HEK293 (cell line): Measurements from ENCODE around the gene PRKAG2.

Experiments
- CTCF ChIA-PET: fragments of 350-600 bp; formaldehyde crosslinking; extraction: SDS; loops from one replicate; lab custom pipeline; 2021; ENCODE audit warnings: antibody characterized with exemption; lab: Yijun Ruan, JAX
- POLR2A ChIA-PET: fragments of 300-600 bp; formaldehyde crosslinking; extraction: SDS; loops from one replicate; lab custom pipeline; 2020; ENCODE audit warnings: antibody characterized with exemption, inconsistent platforms; lab: Yijun Ruan, JAX
- H3K27ac ChIP-seq: fragments of 200-500 bp; sonication (Bioruptor generic); 2 replicates; pipeline ENCODE4 v1.5.1; 2014; ENCODE audit warnings: low read depth, low read length, control low read depth, inconsistent platforms; ENCODE audit errors: extremely low read depth
- H3K36me3 ChIP-seq, 2 experiments: fragments of 200-500 bp in 1 of 2; sonication (Bioruptor generic) in 1 of 2; 1 replicate in 1 of 2; 2 replicates in 1 of 2; pipeline ENCODE4 v1.5.1; 2014 to 2017; ENCODE audit warnings: inconsistent platforms in 2 of 2, low read length in 2 of 2; ENCODE audit not compliant: control insufficient read depth in 2 of 2, insufficient read depth in 1 of 2
- H3K4me1 ChIP-seq: fragments of 200-500 bp; sonication (Bioruptor generic); 2 replicates; pipeline ENCODE4 v1.5.1; 2014; ENCODE audit warnings: mild to moderate bottlenecking, low read length, inconsistent platforms; ENCODE audit not compliant: control insufficient read depth, insufficient read depth
- H3K4me3 ChIP-seq: 2 replicates; pipeline ENCODE4 v1.5.1; 2011; ENCODE audit warnings: low read depth, mild to moderate bottlenecking, control low read depth, low read length, moderate library complexity
- H3K9me3 ChIP-seq: fragments of 200-500 bp; sonication (Bioruptor generic); 2 replicates; pipeline ENCODE4 v1.5.1; 2014; ENCODE audit warnings: low read depth, low read length, inconsistent platforms; ENCODE audit not compliant: control insufficient read depth, insufficient read depth
- FEZF1 ChIP-seq: fragments of 450-650 bp; formaldehyde crosslinking; IDR thresholded peaks from 2 replicates; pipeline ENCODE4 v1.5.1; 2016; ENCODE audit warnings: missing biosample characterization, missing genetic modification characterization
- IKZF3 ChIP-seq: fragments of 450-650 bp; IDR thresholded peaks from 2 replicates; pipeline ENCODE4 v1.5.0; 2018; ENCODE audit warnings: missing biosample characterization, mild to moderate bottlenecking, missing genetic modification characterization, moderate library complexity
- OSR2 ChIP-seq: fragments of 450-650 bp; formaldehyde crosslinking; IDR thresholded peaks from 2 replicates; pipeline ENCODE4 v1.5.1; 2016; ENCODE audit warnings: missing biosample characterization, missing genetic modification characterization
- PRDM1 ChIP-seq: fragments of 450-650 bp; formaldehyde crosslinking; IDR thresholded peaks from 2 replicates; pipeline ENCODE4; 2016; ENCODE audit warnings: missing biosample characterization, missing genetic modification characterization
- SCRT1 ChIP-seq: fragments of 450-650 bp; formaldehyde crosslinking; IDR thresholded peaks from 2 replicates; pipeline ENCODE4 v1.5.1; 2016; ENCODE audit warnings: missing biosample characterization, missing genetic modification characterization, borderline replicate concordance
- SCRT2 ChIP-seq: fragments of 450-650 bp; formaldehyde crosslinking; IDR thresholded peaks from 2 replicates; pipeline ENCODE4 v1.5.1; 2016; ENCODE audit warnings: missing biosample characterization, missing genetic modification characterization
- ZBTB17 ChIP-seq: fragments of 450-650 bp; formaldehyde crosslinking; IDR thresholded peaks from 2 replicates; pipeline ENCODE4 v1.5.1; 2016; ENCODE audit warnings: missing biosample characterization, missing genetic modification characterization
- ZBTB44 ChIP-seq: fragments of 450-650 bp; IDR thresholded peaks from 2 replicates; pipeline ENCODE4 v1.5.1; 2018; ENCODE audit warnings: missing biosample characterization, mild to moderate bottlenecking, missing genetic modification characterization
- ZBTB48 ChIP-seq: fragments of 450-650 bp; formaldehyde crosslinking; IDR thresholded peaks from 2 replicates; pipeline ENCODE4 v1.5.1; 2016; ENCODE audit warnings: missing biosample characterization, missing genetic modification characterization
- ZBTB7A ChIP-seq: fragments of 450-650 bp; formaldehyde crosslinking; IDR thresholded peaks from 2 replicates; pipeline ENCODE4 v1.5.1; 2016; ENCODE audit warnings: low read depth, missing biosample characterization, missing genetic modification characterization
- ZIC2 ChIP-seq: fragments of 450-650 bp; formaldehyde crosslinking; IDR thresholded peaks from 2 replicates; pipeline ENCODE4 v1.5.1; 2016; ENCODE audit warnings: missing biosample characterization, missing genetic modification characterization
- ZNF121 ChIP-seq: fragments of 450-650 bp; formaldehyde crosslinking; IDR thresholded peaks from 2 replicates; pipeline ENCODE4 v1.5.1; 2016; ENCODE audit warnings: missing biosample characterization, missing genetic modification characterization
- ZNF132 ChIP-seq: fragments of 450-650 bp; formaldehyde crosslinking; IDR thresholded peaks from 2 replicates; pipeline ENCODE4 v1.5.1; 2017; ENCODE audit warnings: missing biosample characterization, missing genetic modification characterization, borderline replicate concordance
- ZNF148 ChIP-seq: fragments of 450-650 bp; formaldehyde crosslinking; IDR thresholded peaks from 2 replicates; pipeline ENCODE4 v1.5.0; 2017; ENCODE audit warnings: missing biosample characterization, missing genetic modification characterization, borderline replicate concordance
- ZNF16 ChIP-seq: fragments of 450-650 bp; formaldehyde crosslinking; IDR thresholded peaks from 2 replicates; pipeline ENCODE4 v1.5.1; 2016; ENCODE audit warnings: low read depth, missing biosample characterization, missing genetic modification characterization
- ZNF214 ChIP-seq: fragments of 450-650 bp; formaldehyde crosslinking; IDR thresholded peaks from 2 replicates; pipeline ENCODE4 v1.5.1; 2017; ENCODE audit warnings: missing biosample characterization, mild to moderate bottlenecking, missing genetic modification characterization, borderline replicate concordance
- ZNF266 ChIP-seq: fragments of 450-650 bp; formaldehyde crosslinking; IDR thresholded peaks from 2 replicates; pipeline ENCODE4 v1.5.1; 2016; ENCODE audit warnings: missing biosample characterization, missing genetic modification characterization, low read depth
- ZNF302 ChIP-seq: fragments of 450-650 bp; formaldehyde crosslinking; IDR thresholded peaks from 2 replicates; pipeline ENCODE4 v1.5.1; 2016; ENCODE audit warnings: missing biosample characterization, missing genetic modification characterization, low read depth
- ZNF362 ChIP-seq: fragments of 450-650 bp; formaldehyde crosslinking; IDR thresholded peaks from 2 replicates; pipeline ENCODE4 v1.5.1; 2016; ENCODE audit warnings: missing biosample characterization, missing genetic modification characterization
- ZNF692 ChIP-seq: fragments of 450-650 bp; formaldehyde crosslinking; IDR thresholded peaks from 2 replicates; pipeline ENCODE4 v1.5.1; 2016; ENCODE audit warnings: missing biosample characterization, missing genetic modification characterization
- ZNF776 ChIP-seq: fragments of 450-650 bp; formaldehyde crosslinking; IDR thresholded peaks from 2 replicates; pipeline ENCODE4 v1.5.0; 2017; ENCODE audit warnings: missing biosample characterization, missing genetic modification characterization, borderline replicate concordance

Gene PRKAG2

DNA sequence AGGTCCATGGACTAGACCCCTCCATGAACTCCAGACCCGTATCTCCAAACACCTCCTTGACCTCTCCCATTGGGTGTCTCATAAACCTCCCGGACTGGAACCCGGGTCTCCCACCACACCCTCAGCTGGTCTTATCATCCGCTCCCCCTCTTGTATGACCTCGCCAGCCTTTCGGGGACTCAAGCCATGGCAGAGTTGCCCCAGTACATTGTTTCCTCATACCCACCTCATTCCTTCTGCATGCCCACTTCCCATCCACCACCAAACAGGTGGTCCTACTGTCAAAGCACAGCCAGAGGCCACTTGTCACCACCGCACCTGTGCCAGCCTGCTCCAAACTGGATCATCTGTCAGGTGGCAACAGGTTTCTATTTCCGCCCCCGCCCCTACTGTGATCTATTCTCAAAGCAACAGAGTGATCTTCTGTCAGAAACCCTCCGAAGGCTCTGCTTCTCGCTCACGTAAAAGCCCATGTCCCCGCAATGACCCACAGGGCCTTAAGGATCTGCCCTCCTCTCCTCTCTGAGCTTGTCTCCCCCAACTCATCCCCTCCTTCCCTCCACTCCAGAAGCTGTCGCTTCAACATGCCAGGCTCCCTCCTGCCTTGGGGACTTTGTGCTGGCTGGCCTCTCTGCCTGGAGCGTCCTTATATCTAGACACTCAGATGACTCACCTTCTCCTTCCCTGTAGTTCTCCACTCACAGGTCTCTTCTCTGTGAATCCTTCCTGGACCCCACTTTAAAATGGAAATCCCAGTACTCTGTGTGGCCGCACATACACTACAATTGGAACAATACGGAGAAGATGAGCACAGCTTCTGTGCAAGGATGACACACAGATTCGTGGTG, 22.8 kb upstream of the PRKAG2 start:
- Histone ChIP-seq H3K36me3 (no peaks in the 10 kb centered on the region), H3K9me3 (no peaks in the 10 kb centered on the region), H3K27ac (no peak overlapping the region), H3K4me3 (no peak overlapping the region), H3K4me1 (no peaks in the 10 kb centered on the region)
- CTCF ChIA-PET = no interaction called here
- POLR2A ChIA-PET = no interaction called here
- no peak for TF ChIP-seq PRDM1 (tag by site-specific recombination)
- TF ChIP-seq SCRT1 (tag by site-specific recombination) = peak; percentile 31; the same call in 1 of the 2 replicates
- TF ChIP-seq SCRT2 (tag by site-specific recombination) = peak; percentile 74
- TF ChIP-seq ZNF266 = peak; percentile 37; the same call in 1 of the 2 replicates

GRCh38 chr7:151897951-151898686, 21.2 kb upstream of the PRKAG2 start:
- H3K36me3 ChIP-seq = no peaks in the 10 kb centered on the region
- no peaks in the 10 kb centered on the region for H3K9me3 ChIP-seq
- H3K27ac ChIP-seq = no peak overlapping the region
- ChIA-PET CTCF (interaction anchor here (0.6 to 0.7 kb wide), 2 partner anchors 27 to 116 kb away, joined by 3 read pairs; no protein-coding TSS in a partner anchor), POLR2A (no interaction called here)
- no peaks in the 10 kb centered on the region for H3K4me1 ChIP-seq
- TF ChIP-seq ZNF121 (tag by site-specific recombination) = peak; percentile 92; the same call in 1 of the 2 replicates
- peak; percentile 60 for TF ChIP-seq ZIC2
- no peak for TF ChIP-seq ZNF16 (tag by site-specific recombination)
- no peak overlapping the region for H3K4me3 ChIP-seq

GRCh38 chr7:151897161-151897731, 20.3 kb upstream of the PRKAG2 start:
- no peaks in the 10 kb centered on the region for H3K9me3 ChIP-seq
- POLR2A ChIA-PET = no interaction called here
- CTCF ChIA-PET = interaction anchor here (0.7 kb wide), 1 partner anchor 115 kb away, joined by 3 read pairs; no protein-coding TSS in a partner anchor
- no peak overlapping the region for H3K4me3 ChIP-seq
- no peak overlapping the region for H3K27ac ChIP-seq
- no peaks in the 10 kb centered on the region for H3K4me1 ChIP-seq
- no peaks in the 10 kb centered on the region for H3K36me3 ChIP-seq
- TF ChIP-seq ZNF362 = no peak
- TF ChIP-seq ZNF692 (tag by site-specific recombination) = no peak
- TF ChIP-seq FEZF1 (tag by site-specific recombination) = no peak
- TF ChIP-seq ZNF132 (tag by site-specific recombination) = no peak
- no peak for TF ChIP-seq ZNF214 (tag by site-specific recombination)
- no peak for TF ChIP-seq ZNF776 (tag by site-specific recombination)
- TF ChIP-seq SCRT2 (tag by site-specific recombination) = 0 out of 2 replicates have a peak, but pooled peaks have one; percentile 13
- TF ChIP-seq ZBTB7A (tag by site-specific recombination) = no peak
- no peak for TF ChIP-seq OSR2 (tag by site-specific recombination)
- TF ChIP-seq ZBTB17 (tag by site-specific recombination) = peak; percentile 61
- TF ChIP-seq ZBTB48 (tag by site-specific recombination) = peak; percentile 90
- no peak for TF ChIP-seq ZNF302 (tag by site-specific recombination)
- TF ChIP-seq ZNF16 (tag by site-specific recombination) = no peak
- no peak for TF ChIP-seq ZBTB44 (tag by site-specific recombination)
- no peak for TF ChIP-seq ZNF148 (tag by site-specific recombination)
- peak; percentile 28; the same call in 1 of the 2 replicates for TF ChIP-seq IKZF3 (tag by site-specific recombination)
